Measurements from ENCODE around the gene ABCA8.

ABCA8 gene

GRCh38 chr17:68849673-68850610, 105.2 kb downstream of the ABCA8 start:
- Histone ChIP-seq H3K27me3 (ENCODE audit: low read length) (no peaks in the 10 kb centered on the region), H3K36me3 (ENCODE audit: low read length) (no peaks in the 10 kb centered on the region), H3K9me3 (ENCODE audit: insufficient read depth, low read length) (no peaks in the 10 kb centered on the region), H3K9ac (ENCODE audit: low read length) (no peak overlapping the region), H3F3A (ENCODE audit: insufficient read depth) (no peaks in the 10 kb centered on the region), H3K27ac (ENCODE audit: low read depth, low read length) (no peak overlapping the region), H3K4me3 (ENCODE audit: insufficient read depth, low read length, poor library complexity, severe bottlenecking) (no peak overlapping the region), H2AFZ (ENCODE audit: low read depth, low read length, severe bottlenecking) (no peak overlapping the region), H4K20me1 (ENCODE audit: low read depth, low read length) (no peaks in the 10 kb centered on the region), H3K9me2 (replicated peaks; ENCODE audit: insufficient read depth, low read length) (no peaks in the 10 kb centered on the region), H3K79me2 (ENCODE audit: insufficient read depth, low read length) (no peaks in the 10 kb centered on the region), H3K4me2 (ENCODE audit: low read depth, low read length, poor library complexity, severe bottlenecking) (no peak overlapping the region)
- TF ChIP-seq EZH2phosphoT487 (conservative IDR thresholded peaks at IDR 0.05; ENCODE audit: low read length) (no peak), CTCF (IDR thresholded peaks at IDR 0.05; ENCODE audit: insufficient read depth, low read length, poor library complexity, severe bottlenecking) (no peak)

- Histone ChIP-seq H3K27ac (ENCODE audit: low read depth, low read length) (no peak overlapping the region), H3K79me2 (ENCODE audit: insufficient read depth, low read length) (no peaks in the 10 kb centered on the region), H3F3A (ENCODE audit: insufficient read depth) (no peaks in the 10 kb centered on the region), H3K4me3 (ENCODE audit: insufficient read depth, low read length, poor library complexity, severe bottlenecking) (no peak overlapping the region), H3K9me2 (replicated peaks; ENCODE audit: insufficient read depth, low read length) (no peaks in the 10 kb centered on the region), H3K36me3 (ENCODE audit: low read length) (no peaks in the 10 kb centered on the region), H2AFZ (ENCODE audit: low read depth, low read length, severe bottlenecking) (no peak overlapping the region), H4K20me1 (ENCODE audit: low read depth, low read length) (no peaks in the 10 kb centered on the region), H3K27me3 (ENCODE audit: low read length) (no peaks in the 10 kb centered on the region), H3K4me2 (ENCODE audit: low read depth, low read length, poor library complexity, severe bottlenecking) (no peak overlapping the region), H3K9ac (ENCODE audit: low read length) (no peak overlapping the region), H3K9me3 (ENCODE audit: insufficient read depth, low read length) (no peaks in the 10 kb centered on the region)
- TF ChIP-seq EZH2phosphoT487 (conservative IDR thresholded peaks at IDR 0.05; ENCODE audit: low read length) (no peak), CTCF (IDR thresholded peaks at IDR 0.05; ENCODE audit: insufficient read depth, low read length, poor library complexity, severe bottlenecking) (no peak)
Measured at GRCh38 chr17:68847711-68848110, 107.5 kb downstream of the ABCA8 start.

GRCh38 chr17:68843522-68843921, 111.7 kb downstream of the ABCA8 start:
- Histone ChIP-seq H3K9me2 (replicated peaks; ENCODE audit: insufficient read depth, low read length) (no peaks in the 10 kb centered on the region), H3F3A (ENCODE audit: insufficient read depth) (no peaks in the 10 kb centered on the region), H3K9me3 (ENCODE audit: insufficient read depth, low read length) (no peaks in the 10 kb centered on the region), H3K27ac (ENCODE audit: low read depth, low read length) (no peak overlapping the region), H2AFZ (ENCODE audit: low read depth, low read length, severe bottlenecking) (no peak overlapping the region), H3K9ac (ENCODE audit: low read length) (no peak overlapping the region), H3K79me2 (ENCODE audit: insufficient read depth, low read length) (no peaks in the 10 kb centered on the region), H3K4me2 (ENCODE audit: low read depth, low read length, poor library complexity, severe bottlenecking) (no peak overlapping the region), H4K20me1 (ENCODE audit: low read depth, low read length) (no peaks in the 10 kb centered on the region), H3K27me3 (ENCODE audit: low read length) (no peaks in the 10 kb centered on the region), H3K4me3 (ENCODE audit: insufficient read depth, low read length, poor library complexity, severe bottlenecking) (no peak overlapping the region), H3K36me3 (ENCODE audit: low read length) (no peaks in the 10 kb centered on the region)
- TF ChIP-seq EZH2phosphoT487 (conservative IDR thresholded peaks at IDR 0.05; ENCODE audit: low read length) (no peak), CTCF (IDR thresholded peaks at IDR 0.05; ENCODE audit: insufficient read depth, low read length, poor library complexity, severe bottlenecking) (no peak)

Measured in SU-DHL-6 (cell line).